GM21515 (cell line): ENCODE data around the gene GMCL2.
"Not testable (repeated sequence)": the region's sequence is repeated elsewhere in the genome, so short reads cannot be mapped to it uniquely, and the experiment has no call there.

Source experiments
- ATAC-seq: cut with Tn5 transposase; IDR thresholded peaks from one replicate; pipeline ENCODE4 v1.9.1; 2021; ENCODE audit not compliant: unreplicated experiment

Gene GMCL2

DNA sequence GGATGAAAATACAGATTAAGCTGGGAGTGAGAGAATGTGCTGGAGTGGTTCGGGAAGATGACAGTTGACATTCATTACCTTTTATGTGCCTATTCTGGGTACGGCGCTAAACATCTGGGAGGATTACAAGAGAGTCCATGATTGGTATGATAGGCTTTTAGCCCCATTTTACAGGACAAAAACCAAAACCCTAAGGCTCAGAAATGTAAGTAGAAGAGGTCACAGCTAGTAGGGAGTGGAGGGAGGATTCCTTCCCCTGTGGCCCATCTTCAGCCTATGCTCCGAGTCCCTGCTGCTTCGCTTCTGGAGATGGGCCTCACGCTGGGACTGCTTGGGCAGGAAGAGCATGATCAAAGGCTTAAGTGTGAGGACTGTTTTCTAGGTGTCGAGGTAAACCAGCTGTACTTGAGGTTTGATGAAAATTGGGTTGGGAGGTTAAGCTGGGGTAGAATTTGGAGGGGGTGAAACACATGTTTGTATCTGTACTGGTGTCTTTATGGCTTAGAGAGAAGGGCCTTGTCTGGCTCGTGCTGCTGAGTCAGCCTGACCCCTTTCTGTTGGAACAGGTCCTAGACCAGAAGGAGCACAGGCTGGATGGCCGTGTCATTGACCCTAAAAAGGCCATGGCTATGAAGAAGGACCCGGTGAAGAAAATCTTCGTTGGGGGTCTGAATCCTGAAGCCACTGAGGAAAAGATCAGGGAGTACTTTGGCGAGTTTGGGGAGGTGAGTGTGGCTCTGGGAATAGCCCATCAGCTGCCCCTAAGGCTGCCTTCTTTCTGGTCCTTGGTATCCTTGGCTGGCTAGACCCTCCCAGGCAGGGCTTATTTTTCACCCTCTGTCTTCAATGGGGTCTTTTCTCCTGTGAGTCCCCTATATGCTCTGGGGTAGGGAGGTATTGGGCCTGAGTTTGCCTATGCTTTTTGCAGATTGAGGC lies 19.3 kb upstream of the GMCL2 start:
- ATAC-seq = no peak

DNA sequence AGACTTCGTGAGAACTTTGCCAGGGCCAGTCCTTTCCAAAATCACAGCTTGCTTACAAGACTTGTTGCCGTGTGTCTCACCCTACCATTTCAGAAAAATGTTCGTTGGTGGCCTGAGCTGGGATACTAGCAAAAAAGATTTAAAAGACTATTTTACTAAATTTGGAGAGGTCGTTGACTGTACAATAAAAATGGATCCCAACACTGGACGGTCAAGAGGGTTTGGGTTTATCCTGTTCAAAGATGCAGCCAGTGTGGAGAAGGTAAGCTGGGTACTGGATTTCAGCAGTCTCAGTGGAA lies 18.5 kb upstream of the GMCL2 start:
- no peak for ATAC-seq

GRCh38 chr5:178204935-178205748 lies 18.0 kb upstream of the GMCL2 start:
- ATAC-seq = peak; percentile 56

- ATAC-seq = peak; percentile 84
These were observed 17.2 kb upstream of the GMCL2 start, which contains the start of gene HNRNPAB for GRCh38 chr5:178204182-178204934. Gene HNRNPAB (plus strand): TSS chr5:178204533. CDS start chr5:178204838, 305 bp downstream.

DNA sequence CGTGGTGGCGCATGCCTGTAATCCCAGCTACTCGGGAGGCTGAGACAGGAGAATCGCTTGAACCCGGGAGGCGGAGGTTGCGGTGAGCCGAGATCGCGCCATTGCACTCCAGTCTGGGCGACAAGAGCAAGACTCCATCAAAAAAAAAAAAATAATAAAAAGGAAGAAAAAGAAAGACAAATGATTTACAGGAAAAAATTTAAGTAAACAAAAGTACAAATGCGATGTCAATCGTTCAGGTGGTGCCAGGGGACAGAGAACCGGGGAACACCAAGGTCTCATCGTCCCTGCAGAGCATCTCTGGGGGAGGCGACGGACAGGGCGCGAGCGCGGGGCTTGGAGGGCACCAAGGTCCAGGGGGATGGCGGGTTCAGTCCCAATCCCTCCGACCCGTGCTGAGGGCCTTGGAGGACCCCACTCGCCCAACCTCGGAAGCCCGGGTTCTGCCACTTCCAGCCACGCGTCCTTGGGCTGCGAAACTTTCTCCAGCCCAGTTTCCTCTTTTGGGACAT lies 16.6 kb upstream of the GMCL2 start:
- no peak for ATAC-seq

DNA sequence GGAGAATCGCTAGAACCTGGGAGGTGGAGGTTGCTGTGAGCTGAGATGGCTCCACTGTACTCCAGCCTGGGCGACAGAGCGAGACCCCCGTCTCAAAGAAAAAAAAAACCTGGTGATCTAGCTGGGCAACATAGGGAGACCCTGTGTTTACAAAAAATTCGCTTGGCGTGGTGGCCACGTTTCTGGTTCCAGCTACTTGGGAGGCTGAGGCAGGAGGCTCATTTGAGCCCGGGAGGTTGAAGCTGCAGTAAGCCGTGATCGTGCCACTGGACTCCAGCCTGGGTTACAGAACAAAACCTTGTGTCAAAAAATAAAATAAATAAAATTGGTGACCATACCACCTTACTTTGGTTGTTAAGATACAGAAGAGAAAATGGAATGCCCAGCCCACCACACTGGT lies 15.4 kb upstream of the GMCL2 start:
- no peak for ATAC-seq

DNA sequence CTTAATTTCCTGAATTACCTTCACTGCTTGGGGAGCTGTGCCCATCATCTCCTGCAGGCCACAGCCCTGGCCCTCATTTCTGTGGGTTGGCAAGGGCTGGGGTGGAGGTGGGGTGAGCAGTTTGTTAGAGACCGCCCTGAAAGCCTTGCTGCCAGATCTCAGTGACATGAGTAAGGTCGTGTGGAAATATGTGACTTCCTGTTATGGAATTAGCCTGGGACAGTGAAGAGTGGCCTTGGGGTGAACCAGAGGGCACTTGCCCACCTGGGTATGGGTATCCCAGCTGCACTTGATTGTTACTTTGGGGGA lies 14.7 kb upstream of the GMCL2 start:
- ATAC-seq = no peak

- ATAC-seq = no peak
These were observed 14.2 kb upstream of the GMCL2 start for GRCh38 chr5:178201221-178201926.

- ATAC-seq = no peak
These were observed 12.6 kb upstream of the GMCL2 start for GRCh38 chr5:178199581-178200434.

DNA sequence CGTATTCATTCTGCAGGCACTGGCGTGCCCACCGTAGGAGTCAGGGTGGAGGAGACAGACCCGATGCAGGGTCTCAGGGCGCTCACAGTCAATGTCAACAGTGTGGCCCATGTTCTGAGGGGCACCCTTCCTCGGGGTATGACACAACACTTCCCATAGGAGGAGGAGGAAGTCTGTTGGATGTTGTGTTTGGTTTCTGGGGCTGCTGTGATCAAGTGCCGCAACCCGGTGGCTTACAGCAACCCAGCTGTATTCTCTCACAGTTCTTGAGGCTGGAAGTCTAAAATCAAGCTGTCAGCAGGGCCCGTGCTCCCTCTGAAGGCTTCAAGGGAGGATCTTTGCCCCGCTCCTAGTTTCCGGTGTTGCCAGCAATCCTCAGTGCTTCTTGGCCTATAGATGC lies 11.5 kb upstream of the GMCL2 start:
- no peak for ATAC-seq

- not testable (repeated sequence) for ATAC-seq
These were observed 11.0 kb upstream of the GMCL2 start for GRCh38 chr5:178198151-178198550.

DNA sequence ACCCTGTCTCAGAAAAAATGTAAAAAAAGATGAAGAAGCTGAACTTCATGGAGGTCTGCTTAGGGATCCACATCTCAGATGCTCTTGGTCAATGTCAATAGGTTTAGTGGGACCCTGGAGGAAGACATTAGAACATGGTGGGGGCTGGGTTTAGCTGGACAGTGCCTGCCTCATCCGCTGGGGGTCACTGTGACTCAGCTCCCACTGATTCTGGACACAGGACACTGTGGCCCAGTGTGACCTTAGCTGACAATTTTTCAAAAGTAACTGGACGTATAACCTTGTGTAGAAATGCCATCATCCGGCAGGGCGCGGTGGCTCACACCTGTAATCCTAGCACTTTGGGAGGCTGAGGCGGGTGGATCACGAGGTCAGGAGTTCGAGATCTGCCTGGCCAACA lies 9.8 kb upstream of the GMCL2 start:
- no peak for ATAC-seq

DNA sequence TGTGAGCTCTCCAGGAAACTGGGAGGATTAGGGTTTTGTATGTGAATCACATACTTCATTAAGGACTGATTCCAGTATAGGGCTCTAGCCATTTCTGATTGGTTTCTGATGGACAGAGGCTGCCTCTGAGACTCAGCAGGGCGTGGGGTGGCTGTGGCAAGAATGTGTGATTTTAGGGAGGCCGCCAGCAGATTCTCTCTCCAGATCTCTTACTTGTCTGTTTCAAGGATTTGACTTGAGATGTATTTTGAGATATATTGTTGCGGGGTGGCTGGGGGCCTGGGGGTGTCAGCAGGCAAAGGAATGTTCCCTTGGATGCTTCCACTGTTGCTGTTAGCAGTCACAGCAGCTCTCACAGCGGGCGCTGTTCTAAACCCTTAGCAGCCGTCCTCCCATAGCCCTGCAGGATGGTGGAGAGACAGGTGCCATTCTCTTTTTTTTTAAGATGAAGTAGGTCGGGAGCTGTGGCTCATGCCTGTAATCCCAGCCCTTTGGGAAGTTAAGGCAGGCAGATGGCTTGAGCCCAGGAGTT lies 9.2 kb upstream of the GMCL2 start:
- no peak for ATAC-seq

DNA sequence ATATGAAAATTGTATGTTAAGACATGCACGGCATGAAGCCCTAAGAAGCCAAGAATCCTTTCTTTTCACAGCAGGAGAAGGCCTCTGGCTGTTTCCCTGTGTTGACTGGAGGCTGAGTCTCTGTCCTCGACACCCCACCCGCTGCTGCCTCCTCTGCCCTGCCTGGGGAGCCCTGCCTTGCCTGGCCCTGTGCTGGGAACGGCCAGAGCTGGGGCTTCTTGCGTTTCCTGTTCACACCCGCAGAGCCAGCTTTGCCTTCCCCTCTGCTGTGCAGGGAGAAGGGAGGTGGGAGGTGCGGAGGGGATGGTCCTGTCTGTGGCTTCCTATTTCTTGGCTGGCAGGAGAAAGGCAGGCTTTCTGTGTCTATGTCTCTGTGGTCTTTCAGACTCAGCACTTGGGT lies 6.9 kb upstream of the GMCL2 start:
- no peak for ATAC-seq

DNA sequence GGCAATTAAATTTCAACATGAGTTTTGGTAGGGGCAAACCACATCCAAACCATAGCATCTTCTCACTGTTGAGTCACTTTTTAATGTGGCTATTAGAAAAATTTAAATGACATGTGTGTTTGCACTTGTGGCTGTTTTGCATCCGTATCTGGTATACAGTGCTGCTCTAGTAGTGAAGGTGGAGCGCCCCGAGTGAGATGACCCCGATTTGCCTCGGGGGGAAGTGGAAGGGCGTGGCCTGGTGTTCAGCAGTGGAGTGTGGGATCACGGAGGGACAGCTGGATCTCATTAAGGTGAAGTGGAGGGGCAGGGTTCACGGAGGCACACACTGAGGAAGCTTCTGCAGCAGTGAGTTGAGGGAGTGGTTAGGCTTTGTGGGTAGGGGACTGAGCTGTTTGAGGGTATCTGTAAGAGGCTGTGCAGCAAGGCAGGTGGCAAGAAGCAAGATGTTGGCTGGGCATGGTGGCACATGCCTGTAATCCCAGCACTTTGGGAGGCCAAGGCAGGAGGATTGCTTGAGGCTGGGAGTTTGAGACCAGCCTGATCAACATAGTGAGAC lies 6.2 kb upstream of the GMCL2 start:
- ATAC-seq = no peak

GRCh38 chr5:178192787-178193186 lies 5.6 kb upstream of the GMCL2 start:
- no peak for ATAC-seq

- ATAC-seq = no peak
These were observed 5.1 kb upstream of the GMCL2 start for GRCh38 chr5:178192244-178192643.

- no peak for ATAC-seq
These were observed 4.5 kb upstream of the GMCL2 start for GRCh38 chr5:178191661-178192060.

- ATAC-seq = no peak
These were observed 2.3 kb upstream of the GMCL2 start for GRCh38 chr5:178189433-178189832.
